MCF 10A (cell line): Measurements from ENCODE around the gene MPRIP. TPM values are rescaled to one million over a fixed set of nuclear protein-coding genes. Genes with fewer than 3 reads are reported as not detected.
A peak's percentile ranks its signal among the peaks of the same experiment; 100 is the strongest.

Source experiments
- BruUV-seq: library from RNA; stranded (reverse); fragments of 400-500 nt; replicated peaks from 2 replicates; lab custom pipeline; 2021; lab: Mats Ljungman, UMichigan
- CTCF ChIA-PET: fragments of 300-600 bp; sonication (Branson Sonifier 250); formaldehyde crosslinking; extraction: SDS; loops from one replicate; lab custom pipeline; 2021; ENCODE audit warnings: antibody characterized with exemption, inconsistent platforms; lab: Yijun Ruan, JAX
- POLR2A ChIA-PET: fragments of 300-600, 350-650 bp; sonication (Branson Sonifier 250); formaldehyde crosslinking; extraction: SDS; loops from one replicate; lab custom pipeline; 2020; ENCODE audit warnings: antibody characterized with exemption, inconsistent platforms; lab: Yijun Ruan, JAX
- DNase-seq: peaks from one replicate; pipeline ENCODE4 v3.0.0-alpha.2; 2018; ENCODE audit not compliant: unreplicated experiment
- H3K27ac Mint-ChIP-seq: one replicate; pipeline ENCODE4 v1.8.0; 2022; ENCODE audit warnings: mild to moderate bottlenecking, low read depth, mixed read lengths; ENCODE audit not compliant: unreplicated experiment
- H3K27me3 Mint-ChIP-seq: one replicate; pipeline ENCODE4 v1.8.0; 2022; ENCODE audit warnings: mixed read lengths; ENCODE audit not compliant: insufficient read depth, unreplicated experiment
- H3K36me3 Mint-ChIP-seq: one replicate; pipeline ENCODE4 v1.8.0; 2022; ENCODE audit warnings: mild to moderate bottlenecking, moderate library complexity, mixed read lengths; ENCODE audit not compliant: insufficient read depth, unreplicated experiment
- H3K4me1 Mint-ChIP-seq: one replicate; pipeline ENCODE4 v1.8.0; 2022; ENCODE audit warnings: mixed read lengths; ENCODE audit not compliant: insufficient read depth, unreplicated experiment
- H3K4me3 Mint-ChIP-seq: one replicate; pipeline ENCODE4 v1.8.0; 2022; ENCODE audit warnings: mild to moderate bottlenecking, moderate library complexity, mixed read lengths; ENCODE audit not compliant: unreplicated experiment
- H3K9me3 Mint-ChIP-seq: one replicate; pipeline ENCODE4 v1.8.0; 2022; ENCODE audit warnings: mixed read lengths; ENCODE audit not compliant: unreplicated experiment
- CTCF ChIP-seq: fragments of 200-600 bp; IDR thresholded peaks from one replicate; pipeline ENCODE4 v1.8.0; 2022; ENCODE audit warnings: antibody characterized with exemption, mild to moderate bottlenecking; ENCODE audit not compliant: unreplicated experiment
- intact Hi-C: fragments of 100-400 bp; cut with micrococcal nuclease; formaldehyde crosslinking; loops from 2 replicates; pipeline ENCODE4 v1.14.1; 2022
- total RNA-seq: library from RNA; stranded (reverse); gene quantifications from 2 replicates; pipeline ENCODE4 v1.2.3, GENCODE V29; 2022

Gene MPRIP
- total RNA-seq, 1 experiment from 2014 or later, result 230 TPM

GRCh38 chr17:17077861-17078732, 35.8 kb downstream of the MPRIP start:
- no peak for DNase-seq
- ChIA-PET POLR2A (no interaction called here), CTCF (no interaction called here)
- intact Hi-C loops, result no loop called here
- H3K4me1 Mint-ChIP-seq, result peaks cover 23% of the 10 kb centered on the region
- TF ChIP-seq CTCF, result no peak
- no peaks in the 10 kb centered on the region for H3K27me3 Mint-ChIP-seq
- peaks cover 29% of the 10 kb centered on the region for H3K36me3 Mint-ChIP-seq
- H3K27ac Mint-ChIP-seq, result peak overlapping the region; percentile 70
- H3K9me3 Mint-ChIP-seq, result no peaks in the 10 kb centered on the region
- BruUV-seq, result no TSS peak
- H3K4me3 Mint-ChIP-seq, result no peak overlapping the region

DNA sequence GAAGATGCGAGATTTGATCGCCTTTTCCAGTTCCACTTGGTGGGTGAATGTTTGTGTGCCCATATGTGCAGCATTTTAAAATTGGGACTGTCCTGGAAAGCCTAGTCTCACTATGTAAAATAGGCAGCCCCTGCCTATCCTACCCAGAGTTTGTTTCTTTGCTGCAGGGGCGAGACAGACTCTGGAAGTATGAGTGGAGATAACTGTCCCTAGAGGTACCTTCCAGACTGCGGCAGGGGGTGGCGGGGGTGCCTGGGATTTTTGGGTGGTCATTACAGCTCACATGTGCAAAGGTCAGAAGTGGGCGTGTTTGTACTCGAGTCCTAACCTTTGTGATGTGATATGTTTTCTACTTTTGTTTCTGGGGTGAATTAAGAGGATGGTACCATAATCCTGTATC, 36.6 kb downstream of the MPRIP start:
- POLR2A ChIA-PET, result no interaction called here
- Mint-ChIP-seq H3K4me3 (no peak overlapping the region), H3K9me3 (no peaks in the 10 kb centered on the region)

GRCh38 chr17:17079336-17079735, 37.1 kb downstream of the MPRIP start:
- DNase-seq, result no peak
- Mint-ChIP-seq H3K27ac (no peak overlapping the region), H3K4me1 (peaks cover 12% of the 10 kb centered on the region), H3K27me3 (no peaks in the 10 kb centered on the region), H3K36me3 (peaks cover 41% of the 10 kb centered on the region), H3K9me3 (no peaks in the 10 kb centered on the region), H3K4me3 (no peak overlapping the region)
- ChIA-PET CTCF (no interaction called here), POLR2A (no interaction called here)
- TF ChIP-seq CTCF, result no peak
- BruUV-seq, result no TSS peak
- intact Hi-C loops, result no loop called here

More for the DNA sequence above, 36.6 kb downstream of the MPRIP start:
- intact Hi-C loops, result no loop called here
- Mint-ChIP-seq H3K27me3 (no peaks in the 10 kb centered on the region), H3K4me1 (peaks cover 17% of the 10 kb centered on the region), H3K36me3 (peaks cover 36% of the 10 kb centered on the region), H3K27ac (no peak overlapping the region)
- CTCF ChIA-PET, result no interaction called here
- no peak for TF ChIP-seq CTCF
- BruUV-seq, result no TSS peak
- no peak for DNase-seq

DNA sequence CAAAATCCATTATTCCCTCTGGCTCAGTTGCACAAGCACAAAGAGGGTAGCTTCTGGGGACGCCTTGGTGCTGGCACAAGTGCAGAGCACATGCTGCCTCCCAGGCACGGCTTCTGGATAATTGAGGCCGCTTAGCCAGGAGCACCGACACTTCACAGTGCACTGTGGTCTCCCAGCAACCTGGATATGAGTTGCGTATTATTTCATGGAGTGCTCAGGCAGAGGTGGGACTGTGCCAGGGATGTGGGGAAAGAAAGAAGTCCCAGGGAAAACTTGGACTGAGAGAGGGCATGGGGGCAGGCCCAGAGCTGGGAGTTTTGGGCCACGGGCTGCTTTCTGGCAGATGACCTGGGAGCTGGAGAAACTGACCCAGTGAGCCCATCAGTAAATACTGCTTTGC, 37.5 kb downstream of the MPRIP start:
- Mint-ChIP-seq H3K27ac (no peak overlapping the region), H3K9me3 (no peaks in the 10 kb centered on the region), H3K27me3 (no peaks in the 10 kb centered on the region), H3K36me3 (peaks cover 43% of the 10 kb centered on the region), H3K4me3 (no peak overlapping the region), H3K4me1 (peaks cover 8% of the 10 kb centered on the region)
- no TSS peak for BruUV-seq
- CTCF ChIA-PET, result interaction anchor here (0.8 kb wide), 1 partner anchor 8 kb away, joined by 4 read pairs; no protein-coding TSS in a partner anchor
- DNase-seq, result no peak
- intact Hi-C loops, result no loop called here
- POLR2A ChIA-PET, result no interaction called here
- TF ChIP-seq CTCF, result no peak
